OCI-LY7 (cell line): ENCODE measurements around the gene C5orf15. TPM values are rescaled to one million over a fixed set of nuclear protein-coding genes. Genes with fewer than 3 reads are reported as not detected.

Source experiments
- BruUV-seq: library from RNA; stranded (reverse); fragments of 400-500 nt; replicated peaks from 2 replicates; lab custom pipeline; 2021; lab: Mats Ljungman, UMichigan
- CTCF ChIA-PET: fragments of 300-600 bp; sonication (Branson Sonifier 250); formaldehyde crosslinking; loops from one replicate; lab custom pipeline; 2022; ENCODE audit warnings: antibody characterized with exemption; ENCODE audit not compliant: unreplicated experiment; lab: Charles Lee
- POLR2A ChIA-PET: fragments of 300-600 bp; sonication (Branson Sonifier 250); formaldehyde crosslinking; loops from one replicate; lab custom pipeline; 2022; ENCODE audit warnings: antibody characterized with exemption; lab: Charles Lee
- DNase-seq: peaks from one replicate; pipeline ENCODE4 v3.0.0-alpha.2; 2015; ENCODE audit warnings: low spot score
- H2AFZ ChIP-seq: fragments of 200-600 bp; sonication (generic), shearing (Covaris generic); 2 replicates; pipeline ENCODE4 v1.6.1; 2014; ENCODE audit warnings: mild to moderate bottlenecking, antibody characterized with exemption, low read length, moderate library complexity
- H3K27ac ChIP-seq: fragments of 200-600 bp; sonication (generic); 2 replicates; pipeline ENCODE4 v1.5.1; 2014; ENCODE audit warnings: mixed run types, low read depth, mild to moderate bottlenecking, moderate library complexity, low read length, inconsistent platforms; ENCODE audit not compliant: poor library complexity, severe bottlenecking
- H3K36me3 ChIP-seq: fragments of 200-600 bp; sonication (generic); 2 replicates; pipeline ENCODE4 v1.6.1; 2014; ENCODE audit warnings: mild to moderate bottlenecking, antibody characterized with exemption, low read length, moderate library complexity, mixed read lengths; ENCODE audit not compliant: insufficient read depth
- H3K4me1 ChIP-seq: fragments of 200-600 bp; sonication (generic); 2 replicates; pipeline ENCODE4 v1.5.1; 2014; ENCODE audit warnings: mild to moderate bottlenecking, low read length; ENCODE audit not compliant: insufficient read depth, poor library complexity, severe bottlenecking
- H3K4me2 ChIP-seq: fragments of 200-600 bp; sonication (generic); 2 replicates; pipeline ENCODE4 v1.6.1; 2014; ENCODE audit warnings: mild to moderate bottlenecking, low read length
- H3K4me3 ChIP-seq: fragments of 200-600 bp; sonication (generic); 2 replicates; pipeline ENCODE4 v1.5.1; 2014; ENCODE audit warnings: mild to moderate bottlenecking, low read depth, low read length; ENCODE audit not compliant: poor library complexity, severe bottlenecking
- H3K79me2 ChIP-seq: fragments of 200-600 bp; sonication (generic); 2 replicates; pipeline ENCODE4 v1.6.1; 2016; ENCODE audit warnings: low read depth, mild to moderate bottlenecking, low read length, moderate library complexity, mixed read lengths; ENCODE audit not compliant: insufficient read depth
- H3K9me2 ChIP-seq: fragments of 200-600 bp; sonication (generic); 2 replicates; pipeline ENCODE4 v1.6.1; 2016; ENCODE audit warnings: mild to moderate bottlenecking, low read length, mixed read lengths; ENCODE audit not compliant: insufficient read depth
- H3K9me3 ChIP-seq: fragments of 200-600 bp; sonication (generic); 2 replicates; pipeline ENCODE4 v1.6.1; 2014; ENCODE audit warnings: mild to moderate bottlenecking, mixed run types, low read length, mixed read lengths
- H4K20me1 ChIP-seq: fragments of 200-600 bp; sonication (generic); 2 replicates; pipeline ENCODE4 v1.6.1; 2014; ENCODE audit warnings: mild to moderate bottlenecking, antibody characterized with exemption, low read length, moderate library complexity, mixed read lengths; ENCODE audit not compliant: insufficient read depth
- CTCF ChIP-seq: fragments of 200-600 bp; sonication (generic); conservative IDR thresholded peaks from 2 replicates; pipeline ENCODE4 v1.5.1; 2014; ENCODE audit warnings: mild to moderate bottlenecking, antibody characterized with exemption, low read length, moderate library complexity, mixed read lengths
- EZH2phosphoT487 ChIP-seq: fragments of 200-600 bp; sonication (generic); IDR thresholded peaks from 2 replicates; pipeline ENCODE4 v1.6.1; 2018; ENCODE audit warnings: low read depth, borderline replicate concordance, mild to moderate bottlenecking, mixed run types, antibody characterized with exemption, low read length, moderate library complexity, mixed read lengths
- intact Hi-C: fragments of 100-400 bp; cut with micrococcal nuclease; formaldehyde crosslinking; loops from one replicate; pipeline ENCODE4 v1.10.0; 2022; ENCODE audit not compliant: unreplicated experiment
- total RNA-seq, 2 experiments: library from RNA; depleted of rRNA in 1 of 2; stranded (reverse); fragments of >200 nt in 1 of 2; shearing (Covaris generic) in 1 of 2; gene quantifications; 2 replicates each; pipeline ENCODE4 v1.2.3, GENCODE V29; 2014 to 2022

Gene C5orf15
- total RNA-seq, 2 experiments from 2014 or later, result 32.2 to 46.4 TPM

GRCh38 chr5:133952729-133953567 lies 15.5 kb downstream of the C5orf15 start:
- Histone ChIP-seq H3K9me3 (no peaks in the 10 kb centered on the region), H3K4me2 (no peak overlapping the region), H3K36me3 (peaks cover 40% of the 10 kb centered on the region), H3K27ac (no peak overlapping the region), H4K20me1 (no peaks in the 10 kb centered on the region), H2AFZ (no peak overlapping the region), H3K9me2 (no peaks in the 10 kb centered on the region), H3K79me2 (no peaks in the 10 kb centered on the region), H3K4me3 (no peak overlapping the region), H3K4me1 (peaks cover 12% of the 10 kb centered on the region)
- no peak for DNase-seq
- TF ChIP-seq EZH2phosphoT487 (no peak), CTCF (no peak)
- intact Hi-C loops, result no loop called here
- POLR2A ChIA-PET, result interaction anchor here (0.6 to 1.0 kb wide), 2 partner anchors 8 to 16 kb away, joined by 3 to 5 read pairs; no protein-coding TSS in a partner anchor
- CTCF ChIA-PET, result no interaction called here
- BruUV-seq, result no TSS peak

GRCh38 chr5:133950821-133951612 lies 17.4 kb downstream of the C5orf15 start:
- BruUV-seq, result no TSS peak
- no peak for DNase-seq
- Histone ChIP-seq H4K20me1 (no peaks in the 10 kb centered on the region), H3K4me2 (no peak overlapping the region), H3K27ac (no peak overlapping the region), H3K36me3 (peaks cover 21% of the 10 kb centered on the region), H3K79me2 (no peaks in the 10 kb centered on the region), H3K4me1 (no peaks in the 10 kb centered on the region), H2AFZ (no peak overlapping the region), H3K9me3 (no peaks in the 10 kb centered on the region), H3K9me2 (no peaks in the 10 kb centered on the region), H3K4me3 (no peak overlapping the region)
- intact Hi-C loops, result no loop called here
- ChIA-PET CTCF (no interaction called here), POLR2A (interaction anchor here (0.8 to 1.7 kb wide), 4 partner anchors 10 to 58 kb away, joined by 3 to 8 read pairs (median 4); no protein-coding TSS in a partner anchor)
- TF ChIP-seq CTCF, result no peak
- no peak for TF ChIP-seq EZH2phosphoT487
